Choroid plexus epithelial cell (primary cell): Measurements from ENCODE around the gene FBXW7.

Experiments used
- DNase-seq: peaks from one replicate; pipeline ENCODE4 v3.0.0-alpha.2; 2010; ENCODE audit warnings: low read depth
- H3K4me3 ChIP-seq: 2 replicates; pipeline ENCODE4 v1.5.1; 2011; ENCODE audit warnings: low read depth, mild to moderate bottlenecking, control low read depth, low read length, moderate library complexity
- CTCF ChIP-seq: conservative IDR thresholded peaks from 2 replicates; pipeline ENCODE4 v1.5.1; 2011; ENCODE audit warnings: low read depth, mild to moderate bottlenecking, control low read depth, inconsistent platforms, low read length, moderate library complexity

Gene FBXW7

DNA sequence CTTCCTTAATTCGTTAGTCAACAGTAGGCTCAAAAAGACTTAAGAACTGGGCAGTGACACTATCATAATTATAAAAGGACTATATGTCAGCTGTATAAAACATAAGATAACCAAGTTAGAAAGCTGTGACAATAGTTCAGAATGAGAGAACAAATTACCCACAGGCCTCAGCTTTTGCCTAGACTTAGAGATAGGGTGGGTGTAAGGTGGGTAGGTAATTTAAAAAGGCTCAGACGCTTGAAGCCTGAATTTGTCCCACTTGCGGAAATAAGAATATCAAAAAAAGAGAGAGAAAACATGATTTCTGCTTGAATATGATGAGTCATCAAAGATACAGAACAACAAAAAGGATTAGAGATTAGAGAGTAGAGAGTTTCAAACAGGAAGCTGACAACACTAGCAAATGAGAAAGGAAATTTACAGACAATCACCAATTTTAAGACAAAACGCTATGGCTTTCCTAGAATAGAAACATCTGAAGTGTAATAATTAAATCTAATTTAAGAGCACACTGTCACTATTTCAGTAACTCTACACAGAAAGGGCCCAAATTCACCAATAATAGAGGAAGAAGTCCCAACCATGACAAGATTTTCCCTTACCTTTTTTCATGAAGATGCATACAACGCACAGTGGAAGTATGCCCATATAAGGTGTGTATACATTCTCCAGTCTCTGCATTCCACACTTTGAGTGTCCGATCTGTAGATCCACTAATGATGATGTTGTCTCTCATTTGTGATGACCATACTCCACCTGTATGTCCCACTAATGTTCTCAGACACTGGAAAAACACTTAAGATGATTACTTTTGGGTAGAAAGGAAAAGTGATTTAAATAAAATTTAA, 208.1 kb downstream of the FBXW7 start:
- DNase-seq: no peak
- TF ChIP-seq CTCF: no peak
- H3K4me3 ChIP-seq: no peak overlapping the region

GRCh38 chr4:152325831-152326230, 210.1 kb downstream of the FBXW7 start:
- H3K4me3 ChIP-seq: no peak overlapping the region
- no peak for TF ChIP-seq CTCF
- no peak for DNase-seq

GRCh38 chr4:152323221-152323620, 212.7 kb downstream of the FBXW7 start:
- no peak for DNase-seq
- H3K4me3 ChIP-seq: no peak overlapping the region
- no peak for TF ChIP-seq CTCF

GRCh38 chr4:152322656-152323055, 213.2 kb downstream of the FBXW7 start:
- H3K4me3 ChIP-seq: no peak overlapping the region
- TF ChIP-seq CTCF: no peak
- no peak for DNase-seq

GRCh38 chr4:152321923-152322322, 214.0 kb downstream of the FBXW7 start:
- no peak overlapping the region for H3K4me3 ChIP-seq
- TF ChIP-seq CTCF: no peak
- DNase-seq: no peak

DNA sequence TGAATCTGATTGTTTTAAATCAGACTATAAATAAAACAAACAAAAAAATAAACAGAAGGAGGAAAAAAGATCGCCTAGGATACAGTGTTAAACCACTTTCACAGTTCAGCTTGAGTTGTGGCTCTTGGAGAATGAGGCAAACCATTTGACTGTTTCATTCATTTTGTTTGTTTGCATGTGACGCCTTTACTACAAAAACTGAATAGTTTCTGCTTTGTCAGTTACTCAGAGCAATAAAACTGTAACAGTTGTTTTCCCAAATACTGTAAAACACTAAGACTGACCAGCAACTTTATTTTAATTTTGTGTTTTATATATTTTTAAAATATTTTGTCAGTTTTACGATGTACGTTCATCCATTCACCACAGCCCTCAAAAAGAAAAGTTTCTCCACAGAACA, 214.5 kb downstream of the FBXW7 start:
- TF ChIP-seq CTCF: no peak
- H3K4me3 ChIP-seq: no peak overlapping the region
- no peak for DNase-seq

GRCh38 chr4:152316969-152317368, 218.9 kb downstream of the FBXW7 start:
- TF ChIP-seq CTCF: no peak
- DNase-seq: peak; percentile 46
- H3K4me3 ChIP-seq: no peak overlapping the region
